Middle frontal gyrus (tissue), 1 donor: ENCODE results near the gene GPALPP1.
"Not testable (repeated sequence)": the region's sequence is repeated elsewhere in the genome, so short reads cannot be mapped to it uniquely, and the experiment has no call there.

Experiments
- DNase-seq: peaks from one replicate; pipeline ENCODE4 v3.0.0-alpha.2; 2015; ENCODE audit warnings: low spot score; ENCODE audit errors: extremely low spot score

Gene GPALPP1

GRCh38 chr13:44989071-44989889 lies at the start of gene GPALPP1, which contains the start of gene NUFIP1:
Gene GPALPP1 (plus strand): TSS chr13:44989538. CDS start chr13:44989655, 117 bp downstream.
Gene NUFIP1 (minus strand): TSS chr13:44989471. CDS start chr13:44989436, 35 bp downstream.
- peak; percentile 95 for DNase-seq

- not testable (repeated sequence) for DNase-seq
Observed at GRCh38 chr13:44943411-44943810, 45.9 kb upstream of the GPALPP1 start.

GRCh38 chr13:44951184-44951583 lies 38.2 kb upstream of the GPALPP1 start:
- DNase-seq, result no peak

- DNase-seq, result no peak
Observed at GRCh38 chr13:44952671-44953070, 36.7 kb upstream of the GPALPP1 start.

- DNase-seq, result no peak
Observed at GRCh38 chr13:44954224-44954623, 35.1 kb upstream of the GPALPP1 start.

- no peak for DNase-seq
Observed at GRCh38 chr13:44955406-44955805, 33.9 kb upstream of the GPALPP1 start.

- DNase-seq, result no peak
Observed at GRCh38 chr13:44961997-44962396, 27.3 kb upstream of the GPALPP1 start.

- no peak for DNase-seq
Observed at GRCh38 chr13:44967704-44968433, 21.5 kb upstream of the GPALPP1 start.

GRCh38 chr13:44968434-44968815 lies 20.9 kb upstream of the GPALPP1 start:
- no peak for DNase-seq

GRCh38 chr13:44969551-44970484 lies 19.5 kb upstream of the GPALPP1 start:
- DNase-seq, result peak; percentile 22

GRCh38 chr13:44971656-44972595 lies 17.4 kb upstream of the GPALPP1 start:
- DNase-seq, result peak; percentile 7

- no peak for DNase-seq
Observed at GRCh38 chr13:44972956-44973581, 16.3 kb upstream of the GPALPP1 start.

- no peak for DNase-seq
Observed at GRCh38 chr13:44974056-44974793, 15.1 kb upstream of the GPALPP1 start.

- no peak for DNase-seq
Observed at GRCh38 chr13:44976196-44976595, 13.1 kb upstream of the GPALPP1 start.

GRCh38 chr13:44976949-44977583 lies 12.3 kb upstream of the GPALPP1 start:
- no peak for DNase-seq

- DNase-seq, result no peak
Observed at GRCh38 chr13:44978328-44978727, 11.0 kb upstream of the GPALPP1 start.

- no peak for DNase-seq
Observed at GRCh38 chr13:44989941-44990340, 603 bp downstream of the GPALPP1 start.

GRCh38 chr13:45003417-45003816 lies 14.1 kb downstream of the GPALPP1 start:
- DNase-seq, result no peak

- DNase-seq, result no peak
Observed at GRCh38 chr13:45004096-45004495, 14.8 kb downstream of the GPALPP1 start.
